KBM-7 (cell line): ENCODE measurements around the gene ETFDH.
"Not testable (repeated sequence)": the region's sequence is repeated elsewhere in the genome, so short reads cannot be mapped to it uniquely, and the experiment has no call there.

Experiments used
- DNase-seq: peaks from one replicate; pipeline ENCODE4 v3.0.0-alpha.2; 2015
- in situ Hi-C: fragments of 300-500 bp; cut with MboI; formaldehyde crosslinking; loops from 2 replicates; pipeline ENCODE4 v1.14.3; 2020; ENCODE audit warnings: low sequenced_read_pairs, low pct_unique_long_range_greater_than_20kb, mixed read lengths

Gene ETFDH

GRCh38 chr4:158671915-158672806 is at the start of gene ETFDH:
Gene ETFDH (plus strand): TSS chr4:158672296. CDS start chr4:158672457, 161 bp downstream.
- in situ Hi-C loops, result no loop called here
- DNase-seq, result peak; percentile 100

- DNase-seq, result peak; percentile 46
- in situ Hi-C loops, result loop anchor here (25.0 kb wide), 1 partner anchor 363 kb away; no protein-coding TSS in a partner anchor
These were observed 47.1 kb upstream of the ETFDH start for GRCh38 chr4:158624889-158625478.

GRCh38 chr4:158625544-158625943 is 46.6 kb upstream of the ETFDH start:
- DNase-seq, result no peak
- in situ Hi-C loops, result loop anchor here (25.0 kb wide), 1 partner anchor 363 kb away; no protein-coding TSS in a partner anchor

GRCh38 chr4:158630893-158631292 is 41.2 kb upstream of the ETFDH start:
- no peak for DNase-seq
- in situ Hi-C loops, result loop anchor here (25.0 kb wide), 1 partner anchor 369 kb away; no protein-coding TSS in a partner anchor

GRCh38 chr4:158636619-158637018 is 35.5 kb upstream of the ETFDH start:
- in situ Hi-C loops, result loop anchor here (25.0 kb wide), 1 partner anchor 374 kb away; no protein-coding TSS in a partner anchor
- DNase-seq, result no peak

- in situ Hi-C loops, result loop anchor here (25.0 kb wide), 1 partner anchor 382 kb away; no protein-coding TSS in a partner anchor
- no peak for DNase-seq
These were observed 27.7 kb upstream of the ETFDH start for GRCh38 chr4:158644356-158644755.

- no peak for DNase-seq
- in situ Hi-C loops, result loop anchor here (25.0 kb wide), 1 partner anchor 382 kb away; no protein-coding TSS in a partner anchor
These were observed 27.3 kb upstream of the ETFDH start for GRCh38 chr4:158644760-158645159.

GRCh38 chr4:158649111-158649680 is 22.9 kb upstream of the ETFDH start:
- in situ Hi-C loops, result loop anchor here (25.0 kb wide), 1 partner anchor 387 kb away; no protein-coding TSS in a partner anchor
- no peak for DNase-seq

GRCh38 chr4:158652920-158653319 is 19.2 kb upstream of the ETFDH start:
- DNase-seq, result no peak
- in situ Hi-C loops, result no loop called here

GRCh38 chr4:158656439-158656838 is 15.7 kb upstream of the ETFDH start:
- in situ Hi-C loops, result no loop called here
- no peak for DNase-seq

GRCh38 chr4:158657291-158657690 is 14.8 kb upstream of the ETFDH start:
- no peak for DNase-seq
- in situ Hi-C loops, result no loop called here

GRCh38 chr4:158663255-158663654 is 8.8 kb upstream of the ETFDH start:
- in situ Hi-C loops, result not testable (repeated sequence)
- DNase-seq, result peak; percentile 63

GRCh38 chr4:158663707-158664625 is 8.1 kb upstream of the ETFDH start:
- peak; percentile 76 for DNase-seq
- in situ Hi-C loops, result not testable (repeated sequence)

- DNase-seq, result no peak
- in situ Hi-C loops, result no loop called here
These were observed 7.3 kb upstream of the ETFDH start for GRCh38 chr4:158664806-158665205.

- in situ Hi-C loops, result no loop called here
- no peak for DNase-seq
These were observed 5.2 kb upstream of the ETFDH start for GRCh38 chr4:158666892-158667291.

- in situ Hi-C loops, result no loop called here
- DNase-seq, result peak; percentile 52
These were observed 4.4 kb upstream of the ETFDH start for GRCh38 chr4:158667651-158668198.

- in situ Hi-C loops, result no loop called here
These were observed 2.8 kb upstream of the ETFDH start for GRCh38 chr4:158669310-158669709.

GRCh38 chr4:158670975-158671664 is 976 bp upstream of the ETFDH start:
- DNase-seq, result peak; percentile 69
- in situ Hi-C loops, result no loop called here

More at GRCh38 chr4:158669310-158669709, 2.8 kb upstream of the ETFDH start:
- DNase-seq, result no peak
